ENCODE measurements around the gene INPP5D. TPM values are rescaled to one million over a fixed set of nuclear protein-coding genes. Genes with fewer than 3 reads are reported as not detected.

INPP5D gene
- total RNA-seq, 1 experiment from 2014 or later: 12.7 TPM

GRCh38 chr2:233080836-233081229, 20.7 kb downstream of the INPP5D start:
- H2AK5ac ChIP-seq (ENCODE audit: insufficient read length, low read length): no peak overlapping the region
- H3K4ac ChIP-seq (ENCODE audit: low read depth, low read length): no peak overlapping the region
- H3K23me2 ChIP-seq (ENCODE audit: insufficient read length, low read depth, low read length, poor library complexity, severe bottlenecking): no peaks in the 10 kb centered on the region
- no peaks in the 10 kb centered on the region for H3K79me2 ChIP-seq (ENCODE audit: insufficient read depth, low read length)
- H3K23ac ChIP-seq (ENCODE audit: insufficient read length, low read depth, low read length): no peak overlapping the region
- Mint-ChIP-seq H3K9me3 (no peaks in the 10 kb centered on the region), H3K27me3 (ENCODE audit: low read depth) (peaks cover 2% of the 10 kb centered on the region; the same call in 1 of the 2 replicates), H3K4me1 (peaks cover 25 to 30% of the 10 kb centered on the region in 2 experiments), H3K4me3 (no peak overlapping the region), H3K27ac (no peak overlapping the region), H3K36me3 (ENCODE audit: insufficient read depth in 1 of 3, low read depth in 3 of 3) (no peaks in the 10 kb centered on the region)
- no peak overlapping the region for H3K56ac ChIP-seq (ENCODE audit: insufficient read length, low read depth, low read length)
- no peak overlapping the region for H4K5ac ChIP-seq (ENCODE audit: insufficient read length, low read depth, low read length)
- H4K91ac ChIP-seq (ENCODE audit: insufficient read length, low read depth, low read length): no peak overlapping the region
- H3K18ac ChIP-seq (ENCODE audit: insufficient read length, low read depth, low read length): no peak overlapping the region
- H3K79me1 ChIP-seq (ENCODE audit: insufficient read depth, low read depth, low read length, poor library complexity, severe bottlenecking): no peaks in the 10 kb centered on the region
- TF ChIP-seq, protein P1, sequence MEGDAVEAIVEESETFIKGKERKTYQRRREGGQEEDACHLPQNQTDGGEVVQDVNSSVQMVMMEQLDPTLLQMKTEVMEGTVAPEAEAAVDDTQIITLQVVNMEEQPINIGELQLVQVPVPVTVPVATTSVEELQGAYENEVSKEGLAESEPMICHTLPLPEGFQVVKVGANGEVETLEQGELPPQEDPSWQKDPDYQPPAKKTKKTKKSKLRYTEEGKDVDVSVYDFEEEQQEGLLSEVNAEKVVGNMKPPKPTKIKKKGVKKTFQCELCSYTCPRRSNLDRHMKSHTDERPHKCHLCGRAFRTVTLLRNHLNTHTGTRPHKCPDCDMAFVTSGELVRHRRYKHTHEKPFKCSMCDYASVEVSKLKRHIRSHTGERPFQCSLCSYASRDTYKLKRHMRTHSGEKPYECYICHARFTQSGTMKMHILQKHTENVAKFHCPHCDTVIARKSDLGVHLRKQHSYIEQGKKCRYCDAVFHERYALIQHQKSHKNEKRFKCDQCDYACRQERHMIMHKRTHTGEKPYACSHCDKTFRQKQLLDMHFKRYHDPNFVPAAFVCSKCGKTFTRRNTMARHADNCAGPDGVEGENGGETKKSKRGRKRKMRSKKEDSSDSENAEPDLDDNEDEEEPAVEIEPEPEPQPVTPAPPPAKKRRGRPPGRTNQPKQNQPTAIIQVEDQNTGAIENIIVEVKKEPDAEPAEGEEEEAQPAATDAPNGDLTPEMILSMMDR (conservative IDR thresholded peaks at IDR 0.05): no peak
- no peaks in the 10 kb centered on the region for H3K4me1 ChIP-seq (ENCODE audit: insufficient read depth, low read length)
- no peaks in the 10 kb centered on the region for H3K9me3 ChIP-seq (ENCODE audit: control insufficient read depth, low read depth, low read length)
- no CpG with 5 or more reads among the region's 11 CpGs for WGBS (ENCODE audit: extremely low coverage, insufficient read length, low lambda C conversion rate)
- H2BK15ac ChIP-seq (ENCODE audit: low read depth, low read length): no peak overlapping the region
- H3K14ac ChIP-seq (ENCODE audit: insufficient read depth, low read length): no peak overlapping the region
- no peaks in the 10 kb centered on the region for H4K20me1 ChIP-seq (ENCODE audit: control insufficient read depth, insufficient read depth, insufficient read length)
- no peak overlapping the region for H3K27ac ChIP-seq (ENCODE audit: insufficient read length, low read depth, low read length)
- no peak overlapping the region for H3K9ac ChIP-seq (ENCODE audit: extremely low read depth, insufficient read length, low read length)
- H2AFZ ChIP-seq (ENCODE audit: low read length): no peak overlapping the region
- no peak overlapping the region for H4K8ac ChIP-seq (replicated peaks; ENCODE audit: insufficient read length, low read depth, low read length)
- no peak overlapping the region for H2BK20ac ChIP-seq (ENCODE audit: low read depth, low read length, poor library complexity, severe bottlenecking)
- DNase-seq: no peak
- H3K27me3 ChIP-seq (ENCODE audit: insufficient read depth, low read length): no peaks in the 10 kb centered on the region
- H2BK5ac ChIP-seq (ENCODE audit: insufficient read length, low read length): no peak overlapping the region
- H2BK12ac ChIP-seq (ENCODE audit: insufficient read length, low read depth, low read length): no peak overlapping the region
- H2BK120ac ChIP-seq (ENCODE audit: low read depth, low read length, poor library complexity, severe bottlenecking): no peak overlapping the region
- no peak overlapping the region for H3T11ph ChIP-seq (ENCODE audit: low read length)
- no peak overlapping the region for H3K4me2 ChIP-seq (ENCODE audit: insufficient read depth, insufficient read length, low read length)
